Activated effector memory CD4-positive, alpha-beta T cell treated with anti-CD3 and anti-CD28 coated beads, Interleukin-2, amount 50 U/mL, for 16 hours (primary cell): ENCODE measurements around the gene PFDN5.
"Not testable (repeated sequence)": the region's sequence is repeated elsewhere in the genome, so short reads cannot be mapped to it uniquely, and the experiment has no call there.

ENCODE experiments used
- DNase-seq: peaks from one replicate; pipeline ENCODE4 v3.0.0-alpha.2; 2020

PFDN5 gene

DNA sequence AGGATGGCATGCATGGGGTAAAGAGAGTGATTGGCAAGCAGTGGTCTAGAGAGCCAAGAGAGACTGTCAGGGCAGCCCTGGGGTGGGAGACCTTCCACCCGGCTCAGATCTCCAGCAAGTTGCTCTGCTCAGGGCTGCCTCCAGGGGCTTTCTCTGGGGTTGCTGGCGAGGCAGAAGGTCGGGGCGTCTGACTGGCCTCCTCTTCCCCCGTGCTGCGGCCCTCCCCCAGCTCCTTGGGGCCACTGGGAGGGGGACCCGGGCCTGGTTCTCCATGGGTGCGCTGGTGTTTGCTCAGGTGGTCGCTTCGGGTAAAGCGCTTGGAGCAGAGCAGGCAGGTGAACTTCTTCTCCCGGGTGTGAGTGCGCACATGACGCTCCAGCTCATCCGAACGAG lies 32.7 kb downstream of the PFDN5 start:
- DNase-seq = no peak

DNA sequence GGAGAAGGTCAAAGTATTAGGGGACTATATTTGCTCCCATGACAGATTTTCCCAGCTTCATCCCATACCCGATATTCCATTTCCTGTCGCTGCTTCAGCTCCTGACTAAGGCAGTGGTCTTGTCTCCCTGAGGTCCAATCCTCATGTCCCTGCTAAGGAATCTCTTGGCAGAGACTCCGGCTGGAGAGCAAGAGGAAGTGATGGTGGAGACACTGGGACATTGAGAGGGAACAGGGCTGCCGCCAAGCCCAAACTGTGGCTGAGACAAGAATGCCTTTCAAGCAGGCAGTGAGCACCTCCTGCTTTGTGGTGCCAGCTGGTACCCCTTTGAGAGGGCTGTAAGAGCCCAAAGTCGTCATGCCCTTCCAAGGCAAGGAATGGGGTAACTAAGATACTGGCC lies 35.3 kb downstream of the PFDN5 start:
- DNase-seq = no peak

GRCh38 chr12:53332339-53332738 lies 37.0 kb downstream of the PFDN5 start:
- DNase-seq = not testable (repeated sequence)

- no peak for DNase-seq
Observed at GRCh38 chr12:53332744-53333143, 37.4 kb downstream of the PFDN5 start.

DNA sequence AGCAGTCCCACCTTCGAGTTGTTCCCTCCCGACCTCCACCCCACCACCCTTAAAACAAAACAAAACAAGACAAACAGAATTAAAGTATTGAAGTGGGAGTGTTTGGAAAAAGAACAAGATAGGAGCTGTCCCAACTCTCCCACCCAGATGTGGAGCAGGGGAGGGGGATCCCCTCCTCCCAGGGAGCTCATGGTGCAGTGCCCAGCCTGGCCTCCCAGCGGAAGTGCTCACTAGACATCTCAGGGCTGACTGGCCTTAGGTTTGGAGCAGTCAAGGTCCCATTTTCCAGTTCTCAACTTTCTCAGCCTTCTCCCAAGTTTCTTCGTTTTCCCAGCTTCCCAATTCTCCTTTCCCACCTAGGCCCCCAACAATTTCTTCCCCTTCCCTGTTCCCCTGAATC lies 37.9 kb downstream of the PFDN5 start:
- DNase-seq = no peak

- DNase-seq = no peak
Observed at GRCh38 chr12:53333845-53334244, 38.5 kb downstream of the PFDN5 start.

GRCh38 chr12:53334822-53335221 lies 39.5 kb downstream of the PFDN5 start:
- no peak for DNase-seq

DNA sequence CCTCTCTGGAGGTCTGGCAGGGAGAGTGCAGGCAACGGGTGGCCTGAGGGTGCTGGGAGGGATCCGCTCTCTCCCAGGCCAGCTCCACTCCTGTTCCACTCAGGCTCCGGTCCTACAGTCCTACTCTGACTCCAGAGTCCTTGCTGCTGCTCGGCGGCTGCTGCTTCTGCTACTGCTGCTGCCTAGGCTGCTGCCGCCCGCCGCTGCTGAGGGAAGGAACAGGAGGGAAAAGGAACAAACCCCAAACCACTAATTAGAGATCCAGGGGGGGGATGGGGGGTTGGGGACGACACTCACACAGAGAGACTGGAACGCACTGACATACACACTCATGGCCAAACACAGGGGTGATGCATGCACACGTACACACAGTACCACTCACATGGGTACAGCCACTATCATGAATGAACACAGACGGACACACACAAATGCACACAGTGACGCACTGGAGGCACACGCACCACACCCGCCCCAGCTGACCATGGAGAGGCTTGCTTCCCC lies 40.9 kb downstream of the PFDN5 start, which contains the start of gene SP7:
TSS of gene SP7 (minus strand) at position 174 of the 501 bp plus-strand sequence. CDS start 708 bp downstream, outside the sequence.
- DNase-seq = no peak

GRCh38 chr12:53338017-53338416 lies 42.7 kb downstream of the PFDN5 start:
- DNase-seq = no peak

GRCh38 chr12:53338916-53339315 lies 43.6 kb downstream of the PFDN5 start:
- DNase-seq = no peak

DNA sequence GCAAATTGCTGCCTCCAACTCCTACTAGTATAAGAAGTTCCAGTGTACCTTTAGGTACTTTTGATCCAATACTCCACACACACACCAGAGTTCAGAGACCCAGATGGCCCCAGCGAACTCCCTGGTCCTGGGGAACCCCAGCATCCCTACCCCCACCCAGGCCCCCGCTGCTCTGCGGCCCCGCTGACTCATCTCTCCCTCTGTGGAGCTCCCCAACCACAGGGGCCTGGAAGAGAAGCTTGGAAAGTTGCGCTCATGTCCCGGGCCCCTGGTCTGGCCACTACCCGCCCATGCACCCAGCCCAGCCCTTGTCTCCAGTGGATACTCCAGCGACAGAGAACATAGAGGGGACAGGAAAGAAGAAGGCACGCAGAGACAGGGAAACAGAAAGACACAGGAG lies 45.1 kb downstream of the PFDN5 start:
- no peak for DNase-seq

- no peak for DNase-seq
Observed at GRCh38 chr12:53343449-53343848, 48.1 kb downstream of the PFDN5 start.

DNA sequence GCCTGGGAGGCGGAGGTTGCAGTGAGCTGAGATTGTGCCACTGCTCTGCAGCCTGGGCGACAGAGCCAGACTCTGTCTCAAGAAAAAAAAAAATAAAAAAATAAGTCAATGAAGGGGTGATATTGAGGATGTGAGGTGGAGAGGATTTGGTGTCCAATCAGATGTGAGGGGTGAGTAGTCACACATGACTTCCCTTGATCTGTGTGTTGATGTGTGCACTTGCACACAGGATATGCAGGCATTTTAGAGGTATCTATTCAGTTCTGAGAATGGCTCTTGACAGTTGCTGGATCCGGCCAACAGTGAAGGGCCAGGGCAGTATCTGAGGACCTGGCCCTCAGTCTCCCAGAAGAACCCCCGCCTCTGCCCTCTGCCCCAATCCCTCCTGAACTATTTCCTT lies 48.6 kb downstream of the PFDN5 start:
- DNase-seq = no peak

DNA sequence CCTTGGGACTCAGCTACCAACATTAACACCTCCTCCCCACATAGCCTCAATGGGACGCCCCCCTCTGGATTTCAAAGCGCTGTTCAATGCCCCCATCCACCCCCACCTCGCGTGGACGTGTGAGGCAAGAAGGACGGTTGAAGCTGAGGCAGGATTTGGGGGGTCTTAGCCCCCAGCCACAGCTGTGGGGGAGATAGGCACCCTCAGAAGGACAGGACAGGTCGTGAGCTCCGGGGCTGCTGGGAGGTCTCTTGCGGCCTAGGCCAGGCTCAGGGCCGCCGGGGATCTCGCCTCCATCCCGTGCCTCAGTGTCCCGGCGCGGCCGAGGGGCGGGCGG lies 49.1 kb downstream of the PFDN5 start:
- DNase-seq = no peak

DNA sequence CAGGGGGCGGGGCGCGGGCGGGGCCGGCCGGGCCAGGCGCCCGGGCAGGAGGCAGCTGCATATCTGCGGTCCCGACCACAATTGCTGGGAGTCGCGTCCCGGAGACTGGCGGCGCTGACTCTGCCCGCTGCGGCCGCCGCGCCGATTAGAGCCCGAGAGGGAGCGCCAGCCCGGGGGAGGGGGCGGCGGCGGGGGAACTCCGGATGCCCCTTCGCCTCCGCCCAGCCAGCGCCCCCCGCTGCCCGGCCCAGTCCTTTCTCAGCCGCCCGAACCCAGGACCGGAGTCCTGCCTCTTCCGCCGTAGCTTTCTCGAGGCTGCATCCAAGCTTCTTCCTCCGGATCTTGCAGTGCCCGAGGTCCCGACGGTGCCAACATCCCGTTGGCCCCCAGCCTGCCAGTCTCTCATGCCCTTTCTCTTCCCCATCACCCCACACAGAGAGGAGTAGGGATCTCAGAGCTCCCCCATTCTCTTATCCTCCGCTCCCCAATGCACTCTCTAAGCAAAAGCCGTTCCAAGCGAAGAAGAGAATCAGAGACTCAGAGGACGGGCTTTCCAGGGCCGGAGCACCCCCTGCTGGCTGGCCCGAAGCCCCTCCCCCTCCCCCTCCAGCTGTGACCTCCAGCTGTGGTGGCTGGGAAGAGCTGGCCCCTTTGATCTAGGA lies 49.6 kb downstream of the PFDN5 start:
- DNase-seq = peak; percentile 88

GRCh38 chr12:53345486-53346188 lies 50.3 kb downstream of the PFDN5 start:
- DNase-seq = no peak

GRCh38 chr12:53346491-53346890 lies 51.1 kb downstream of the PFDN5 start:
- DNase-seq = no peak

DNA sequence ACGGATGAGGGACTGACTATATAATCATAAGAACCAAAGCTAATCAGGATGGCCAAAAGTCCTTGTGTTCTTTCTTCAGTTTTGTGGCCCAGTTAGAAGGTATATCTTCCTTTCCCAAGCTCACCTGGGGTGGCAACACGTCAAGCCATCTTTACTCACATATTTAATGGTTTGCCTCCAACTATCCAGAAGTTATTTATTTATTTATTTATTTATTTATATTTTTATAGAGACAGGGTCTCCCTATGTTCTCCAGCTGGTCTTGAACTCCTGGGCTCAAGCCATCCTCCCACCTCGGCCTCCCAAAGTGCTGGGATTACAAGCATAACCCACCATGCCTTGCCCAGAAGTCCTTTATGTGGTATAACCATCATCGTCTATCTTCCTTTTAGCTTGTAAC lies 52.6 kb downstream of the PFDN5 start:
- DNase-seq = no peak
